GM12873 (cell line): ENCODE results near the gene MYLIP.

Experiments
- CTCF ChIP-seq: IDR thresholded peaks from 2 replicates; pipeline ENCODE4 v1.5.1; 2012; ENCODE audit warnings: low read depth, mild to moderate bottlenecking, moderate library complexity, low read length, control low read depth; ENCODE audit not compliant: insufficient read depth; ENCODE audit errors: missing control alignments

MYLIP gene

DNA sequence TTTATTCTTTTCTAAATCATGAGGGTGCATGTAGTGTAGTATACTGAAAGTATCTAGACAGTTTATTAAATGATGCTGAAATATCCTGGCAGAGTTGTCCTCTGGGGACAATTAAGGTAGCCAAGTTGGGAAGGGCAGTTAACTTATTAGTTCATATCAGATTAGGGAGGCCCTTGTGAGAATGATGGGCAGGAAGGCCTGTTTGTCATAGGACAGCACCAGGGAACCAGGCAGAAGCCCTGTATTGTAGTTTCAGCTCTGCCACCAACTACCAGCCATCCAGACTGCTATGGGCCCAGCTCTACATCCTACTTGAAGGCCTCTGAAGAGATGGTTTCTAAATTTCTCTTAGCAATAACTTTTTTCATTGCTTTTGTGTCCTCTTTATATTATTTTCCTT is 4.0 kb downstream of the MYLIP start:
- TF ChIP-seq CTCF: no peak

GRCh38 chr6:16134430-16134829 is 5.5 kb downstream of the MYLIP start:
- TF ChIP-seq CTCF: no peak

- no peak for TF ChIP-seq CTCF
Observed at GRCh38 chr6:16135066-16135465, 6.2 kb downstream of the MYLIP start.

DNA sequence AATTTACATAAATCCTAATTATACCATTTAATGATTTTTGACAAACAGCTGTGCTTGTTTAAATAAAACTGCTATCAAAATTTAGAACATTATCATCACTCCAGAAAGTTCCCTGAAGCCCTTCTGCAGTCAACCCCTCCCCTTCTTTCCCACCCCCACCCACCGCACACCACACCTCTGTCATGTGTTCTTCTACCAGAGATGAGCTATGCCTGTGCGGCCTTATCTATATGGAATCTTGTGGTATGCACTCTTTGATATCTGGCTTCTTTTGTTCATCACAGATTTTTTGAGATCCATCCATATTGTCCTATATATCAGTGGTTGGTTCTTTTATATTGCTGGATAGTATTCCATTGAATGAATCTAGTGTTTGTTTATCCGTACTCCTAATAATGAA is 7.2 kb downstream of the MYLIP start:
- TF ChIP-seq CTCF: no peak

DNA sequence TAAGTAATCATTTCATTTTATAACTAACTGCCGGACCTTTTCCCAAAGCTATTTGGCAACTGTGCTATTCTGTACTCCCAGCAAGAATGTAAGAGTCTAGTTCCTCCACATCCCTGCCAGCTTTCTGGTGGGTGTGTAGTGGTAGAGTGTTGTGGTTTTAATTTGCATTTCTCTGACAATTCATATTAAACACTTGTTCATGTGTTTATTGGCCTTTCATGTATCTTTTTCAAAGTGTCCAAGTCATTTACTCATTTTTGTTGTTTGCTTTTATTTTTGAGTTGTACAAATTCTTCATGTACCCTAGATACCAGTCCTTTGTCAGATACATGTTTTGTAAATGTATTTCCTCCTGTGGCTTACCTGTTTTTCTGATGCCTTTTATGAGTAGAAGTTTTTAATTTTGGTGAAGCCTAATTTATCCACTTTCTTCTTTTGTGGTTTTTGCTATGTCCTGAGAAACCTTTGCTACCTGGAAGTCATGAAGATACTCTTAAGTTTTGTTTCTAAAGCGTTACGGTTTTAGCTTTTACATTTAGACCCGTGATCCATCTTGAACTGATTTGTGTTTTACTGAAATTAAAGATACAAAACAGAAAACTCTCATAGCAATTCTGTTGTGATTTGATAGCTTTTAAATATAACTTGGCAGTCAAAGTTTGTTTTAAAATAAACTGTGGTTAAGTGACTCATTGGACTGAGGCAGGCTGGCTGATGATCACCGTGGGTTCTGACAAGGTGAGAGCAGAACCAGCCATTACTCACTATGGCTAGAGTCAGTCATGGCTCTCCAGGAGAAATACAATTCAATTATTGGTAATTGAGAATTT is 8.0 kb downstream of the MYLIP start:
- TF ChIP-seq CTCF: no peak

DNA sequence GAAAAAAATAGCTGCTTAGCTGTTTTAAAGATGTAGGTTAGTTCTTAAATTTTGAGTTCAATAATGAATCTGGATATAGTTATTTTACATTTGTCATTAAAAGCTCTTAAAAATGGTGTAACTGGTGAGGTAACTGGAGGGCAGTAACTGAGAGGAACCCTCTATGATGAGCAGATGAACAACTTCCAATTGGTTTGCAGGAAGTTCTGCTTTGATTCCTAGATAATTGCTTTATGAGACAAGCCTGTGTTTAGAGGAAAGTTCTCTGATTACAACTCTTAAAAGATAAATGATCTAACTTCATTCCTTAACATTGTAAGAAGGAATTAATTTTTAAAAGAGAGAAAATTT is 8.5 kb downstream of the MYLIP start:
- TF ChIP-seq CTCF: no peak

DNA sequence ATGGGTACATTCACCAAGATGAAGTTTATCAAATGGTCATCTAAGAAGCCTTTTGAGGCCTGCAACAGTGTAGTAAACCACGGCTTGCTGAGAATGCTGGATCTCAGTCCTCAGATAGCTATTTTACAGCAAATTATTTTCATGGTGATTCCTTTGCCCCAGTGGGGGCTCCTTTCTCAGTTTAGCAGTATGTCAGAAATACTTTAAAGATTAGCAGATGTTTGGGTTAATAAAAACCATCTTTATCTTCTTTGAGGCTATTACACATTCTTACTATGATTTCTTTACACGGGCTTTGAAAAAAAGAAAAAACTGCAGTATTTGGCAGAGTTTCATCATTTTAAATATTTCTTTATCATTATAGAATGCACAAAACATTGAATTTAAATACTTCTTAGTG is 10.7 kb downstream of the MYLIP start:
- no peak for TF ChIP-seq CTCF
